Fibroblast of upper back skin (primary cell): ENCODE measurements around the gene CGREF1.
A peak's percentile ranks its signal among the peaks of the same experiment; 100 is the strongest.

Experiments used
- DNase-seq: peaks from one replicate; pipeline ENCODE4 v3.0.0-alpha.2; 2013

Gene CGREF1

DNA sequence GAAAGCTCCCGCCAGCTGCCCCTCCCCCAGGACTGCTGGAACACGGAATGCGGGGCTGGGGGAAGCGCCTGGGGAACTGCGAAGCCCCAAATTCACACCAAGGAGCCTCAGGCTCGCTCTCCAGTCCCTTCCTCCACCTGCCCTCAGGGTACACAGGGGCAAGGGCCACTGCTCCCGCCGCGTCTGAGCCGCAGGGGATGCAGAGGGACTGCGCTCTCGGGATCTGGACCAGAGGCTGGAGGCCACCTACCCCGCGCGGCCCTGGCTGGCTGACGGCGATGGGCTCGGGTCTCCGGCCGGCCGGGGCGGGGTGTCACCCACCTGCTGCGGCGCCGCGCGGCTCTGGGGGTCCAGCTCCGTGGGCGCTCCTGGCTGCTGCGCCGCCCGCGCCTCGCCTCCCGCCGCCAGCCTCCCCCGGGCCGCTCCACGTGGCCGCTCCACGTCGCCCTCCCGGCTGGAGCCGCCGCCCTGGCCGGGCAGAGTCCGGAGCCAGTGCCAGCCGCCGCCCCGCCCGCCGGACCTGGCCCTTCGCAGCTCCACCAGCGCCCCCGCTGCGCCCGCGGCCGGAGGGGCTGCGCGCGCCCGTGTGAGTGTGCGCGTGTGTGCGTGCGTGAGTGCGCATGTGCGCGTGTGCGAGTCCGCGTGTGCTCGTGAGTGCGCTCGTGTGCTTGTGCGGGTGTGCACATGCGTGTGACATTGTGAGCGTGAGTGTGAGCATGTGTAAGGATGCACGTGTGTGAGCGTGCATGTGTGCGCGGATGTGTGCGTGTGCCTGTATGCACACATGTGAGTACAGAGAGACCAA lies at the start of gene CGREF1:
TSS of gene CGREF1 (minus strand) at position 604 of the 805 bp plus-strand sequence. CDS start 14,762 bp downstream, outside the sequence.
- no peak for DNase-seq

- DNase-seq: no peak
Observed at GRCh38 chr2:27164960-27165763, 46.2 kb upstream of the CGREF1 start.

- DNase-seq: peak; percentile 24
Observed at GRCh38 chr2:27162151-27163121, 43.5 kb upstream of the CGREF1 start.

DNA sequence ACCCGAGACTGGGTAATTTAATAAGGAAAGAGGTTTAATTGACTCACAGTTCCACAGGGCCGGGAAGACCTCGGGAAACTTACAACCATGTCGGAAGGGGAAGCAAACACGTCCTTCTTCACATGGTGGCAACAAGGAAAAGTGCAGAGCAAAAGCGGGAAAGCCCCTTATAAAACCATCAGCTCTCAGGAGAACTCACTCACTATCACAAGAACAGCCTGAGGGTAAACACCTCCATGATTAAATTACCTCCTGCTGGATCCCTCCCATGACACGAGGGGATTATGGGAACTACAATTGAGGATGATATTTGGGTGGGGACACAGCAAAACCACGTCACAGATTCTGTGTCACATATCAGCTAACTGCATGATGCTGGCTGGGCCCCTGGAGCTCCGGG lies 41.3 kb upstream of the CGREF1 start:
- no peak for DNase-seq

- DNase-seq: no peak
Observed at GRCh38 chr2:27159271-27159670, 40.3 kb upstream of the CGREF1 start.

DNA sequence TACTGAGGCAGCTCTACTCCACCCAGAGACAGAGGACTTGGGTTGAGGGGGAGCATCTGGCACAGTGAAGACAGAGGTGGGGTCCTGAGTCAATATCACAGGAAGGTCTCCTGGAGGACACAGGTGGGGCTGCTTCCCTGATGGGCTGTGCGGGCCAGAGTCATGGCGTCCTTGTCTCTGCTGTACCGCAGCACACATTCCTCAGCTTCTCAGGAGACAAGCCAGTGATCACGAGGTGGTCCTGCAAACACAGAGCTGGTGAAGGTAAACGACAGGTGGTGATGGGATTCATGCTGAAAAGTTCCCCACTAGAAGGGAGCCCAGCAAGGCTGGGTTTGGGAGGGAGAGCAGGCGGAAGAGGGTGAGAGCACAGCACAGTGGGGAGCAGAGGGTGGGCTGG lies 39.5 kb upstream of the CGREF1 start:
- DNase-seq: no peak

GRCh38 chr2:27155069-27155520 lies 36.2 kb upstream of the CGREF1 start:
- DNase-seq: no peak

GRCh38 chr2:27154488-27154887 lies 35.6 kb upstream of the CGREF1 start:
- no peak for DNase-seq

DNA sequence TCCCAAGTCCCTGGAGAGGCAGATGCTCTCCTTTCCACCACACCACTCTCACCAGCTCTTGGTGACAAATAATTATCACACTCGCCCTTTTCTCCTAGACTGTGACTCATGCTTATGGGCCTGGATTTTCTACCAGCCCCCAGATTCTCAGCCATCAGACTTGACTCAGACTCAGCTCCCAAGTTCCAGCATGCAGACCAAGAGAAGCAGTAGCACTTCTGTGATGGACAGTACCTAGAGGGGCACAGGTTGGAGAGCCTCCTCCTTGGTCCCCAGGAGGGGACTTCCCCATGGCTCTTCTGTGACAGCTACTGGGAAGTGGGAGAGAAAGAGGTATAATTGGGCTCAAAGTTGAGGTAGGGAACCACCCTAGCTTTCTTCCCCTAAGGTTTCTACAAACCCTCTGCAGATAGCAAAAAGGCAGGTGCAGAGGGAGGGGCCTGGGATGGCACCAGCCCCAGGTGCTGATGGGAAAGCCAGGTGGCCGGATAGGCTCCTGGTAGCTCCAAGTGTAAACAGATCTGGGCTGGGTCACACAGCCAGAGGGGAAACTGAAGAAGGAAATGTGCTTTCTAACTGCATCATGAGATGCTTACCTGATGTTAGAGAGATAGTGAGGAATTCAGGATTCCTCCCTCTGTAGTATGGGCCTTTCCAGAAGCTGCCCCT lies 34.0 kb upstream of the CGREF1 start:
- DNase-seq: peak; percentile 10

DNA sequence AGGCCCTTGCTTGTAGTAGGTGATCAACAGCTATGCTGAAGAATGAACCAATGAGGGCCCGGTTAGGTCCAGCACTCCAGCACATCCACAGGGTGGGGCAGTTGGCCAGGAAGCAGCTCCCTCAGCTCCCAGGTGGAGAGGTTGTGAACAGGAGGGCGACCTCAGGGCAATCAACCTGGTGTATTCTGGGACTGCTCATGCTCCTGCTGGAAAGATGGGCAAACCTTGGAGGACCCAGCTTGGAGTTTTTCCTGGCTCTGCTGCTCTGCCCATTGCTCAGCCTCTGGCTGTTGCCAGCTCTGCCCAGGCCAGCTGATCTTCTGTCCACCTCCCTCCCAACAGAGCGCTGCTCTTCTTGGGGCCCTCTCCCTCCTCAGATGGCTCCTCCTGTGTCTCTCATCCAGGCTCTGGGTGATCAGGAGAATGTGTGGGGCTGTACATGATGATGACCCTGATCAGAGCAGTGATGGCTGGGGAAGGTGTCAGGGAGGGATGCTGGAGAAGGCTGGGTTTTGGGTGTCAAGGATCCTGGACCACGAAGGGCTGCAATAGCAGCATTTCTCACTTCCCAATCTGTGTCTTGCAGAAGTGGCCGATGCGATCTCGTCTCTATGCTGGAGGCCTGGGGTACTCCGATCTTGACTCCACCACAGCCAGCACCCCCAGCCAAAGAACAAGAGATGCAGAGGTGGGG lies 33.3 kb upstream of the CGREF1 start:
- DNase-seq: no peak

GRCh38 chr2:27150639-27151230 lies 31.8 kb upstream of the CGREF1 start:
- no peak for DNase-seq

DNA sequence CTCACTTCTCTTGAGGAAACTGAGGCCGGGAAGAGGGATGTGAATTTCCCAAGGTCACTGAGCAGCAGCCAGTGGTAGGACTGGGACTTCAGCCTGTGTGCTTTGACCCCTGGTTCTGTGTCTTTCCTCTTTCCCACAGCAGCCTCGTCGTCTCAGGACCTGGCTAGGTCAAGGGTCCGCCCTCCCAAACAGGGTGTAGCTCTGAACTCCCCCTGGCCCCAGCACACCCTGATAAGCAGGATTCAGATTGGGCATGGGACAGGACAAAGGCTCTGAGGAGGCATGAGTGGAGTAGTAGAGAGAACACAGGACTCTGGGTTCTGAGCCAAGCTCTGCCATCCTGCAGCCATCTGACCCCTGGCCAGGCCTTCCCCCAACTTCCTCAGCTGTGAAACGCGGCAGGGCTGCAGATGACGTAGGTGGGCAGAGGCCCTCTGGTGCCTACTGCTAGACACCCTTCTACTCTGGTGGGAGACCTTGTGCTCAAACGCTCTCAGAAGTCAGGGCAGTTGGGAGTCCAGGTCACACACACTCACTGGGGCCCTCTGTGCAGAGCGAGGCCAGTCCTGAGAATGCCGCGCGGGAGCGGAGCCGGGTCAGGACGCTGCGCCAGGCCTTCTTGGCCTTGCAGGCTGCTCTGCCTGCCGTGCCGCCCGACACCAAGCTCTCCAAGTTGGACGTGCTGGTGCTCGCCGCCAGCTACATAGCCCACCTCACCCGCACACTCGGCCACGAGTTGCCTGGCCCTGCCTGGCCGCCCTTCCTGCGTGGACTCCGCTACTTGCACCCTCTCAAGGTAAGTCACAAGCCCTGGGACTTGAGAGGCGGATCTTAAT lies 30.9 kb upstream of the CGREF1 start:
- no peak for DNase-seq

DNA sequence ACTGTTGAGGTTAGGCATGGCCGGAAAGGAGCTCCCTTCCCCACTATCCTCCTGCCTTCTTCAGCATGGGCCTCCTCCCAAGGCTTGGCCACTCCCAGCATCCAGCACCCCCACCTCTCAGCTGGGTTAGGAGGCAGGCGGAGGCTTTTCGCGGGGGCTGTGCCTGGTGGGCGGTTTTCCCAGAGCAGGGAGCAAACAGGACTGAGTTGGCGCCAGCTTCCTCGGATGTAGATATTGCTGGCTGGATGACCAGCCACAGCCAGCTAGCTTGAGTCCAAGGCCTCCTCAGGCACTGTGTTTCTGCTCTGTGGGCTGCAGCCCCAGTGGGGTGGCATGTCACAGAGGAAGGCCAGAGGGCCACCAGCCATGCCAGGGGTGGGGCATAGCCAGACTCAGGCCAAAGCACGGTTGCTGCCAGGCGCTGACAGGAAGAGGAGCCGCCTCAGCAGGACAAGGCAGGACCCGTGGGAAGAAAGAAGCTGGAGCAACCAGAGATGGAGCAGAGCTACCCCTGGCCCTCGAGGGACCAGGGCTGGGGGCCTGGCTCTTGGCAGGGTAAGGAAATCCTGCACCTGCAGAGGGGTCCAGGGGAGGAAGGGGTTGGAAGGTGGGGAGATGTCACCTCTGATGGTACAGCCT lies 30.0 kb upstream of the CGREF1 start, which contains the start of gene TCF23:
TSS of gene TCF23 (plus strand) at position 204 of the 639 bp plus-strand sequence. CDS start at position 334, 130 bp downstream.
- DNase-seq: no peak

GRCh38 chr2:27147935-27148334 lies 29.0 kb upstream of the CGREF1 start:
- no peak for DNase-seq

GRCh38 chr2:27145682-27146081 lies 26.8 kb upstream of the CGREF1 start:
- DNase-seq: no peak

- DNase-seq: no peak
Observed at GRCh38 chr2:27143285-27143684, 24.4 kb upstream of the CGREF1 start.

GRCh38 chr2:27139310-27139709 lies 20.4 kb upstream of the CGREF1 start, which contains the start of gene PRR30:
Gene PRR30, minus strand, starts transcription at chr2:27139410. Its CDS starts 1,081 bp downstream, at chr2:27138329.
- no peak for DNase-seq

DNA sequence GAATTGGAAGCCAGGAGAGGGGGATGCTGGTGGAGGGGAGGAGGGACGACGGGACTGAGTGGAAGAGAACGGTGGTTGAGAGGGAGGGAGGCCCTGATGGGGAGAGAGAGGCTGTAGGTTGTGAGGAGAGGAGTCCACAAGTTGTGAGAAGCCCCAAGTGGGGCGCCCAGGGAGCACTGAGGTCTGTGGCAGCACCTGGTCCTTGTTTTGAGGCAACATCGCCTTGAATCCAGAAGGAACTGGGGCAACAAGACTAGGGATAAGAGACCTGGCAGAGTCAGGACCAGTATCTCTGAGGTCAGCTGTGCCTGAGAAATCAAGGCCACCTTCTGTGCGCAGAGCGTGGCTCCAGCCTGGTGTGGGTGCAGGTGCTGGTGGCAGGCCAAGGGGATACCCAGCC lies 19.2 kb upstream of the CGREF1 start:
- no peak for DNase-seq

- DNase-seq: no peak
Observed at GRCh38 chr2:27137322-27137935, 18.5 kb upstream of the CGREF1 start.
